Stimulated activated naive CD8-positive, alpha-beta T cell treated with anti-CD3 and anti-CD28 coated beads, Interleukin-15, Interleukin-2, amounts not matched to agents 100 ng/mL and 50 ng/mL, for 24 hours (primary cell): ENCODE data around the gene PTPN13.

Experiments
- H3K27ac Mint-ChIP-seq: one replicate; pipeline ENCODE4 v1.8.0; 2021; ENCODE audit warnings: mild to moderate bottlenecking, mixed read lengths
- H3K27me3 Mint-ChIP-seq: one replicate; pipeline ENCODE4 v1.8.0; 2021; ENCODE audit warnings: mixed read lengths
- H3K36me3 Mint-ChIP-seq: one replicate; pipeline ENCODE4 v1.8.0; 2021; ENCODE audit warnings: low read depth, mixed read lengths
- H3K4me1 Mint-ChIP-seq: one replicate; pipeline ENCODE4 v1.8.0; 2021; ENCODE audit warnings: low read depth, mixed read lengths
- H3K4me3 Mint-ChIP-seq: one replicate; pipeline ENCODE4 v1.8.0; 2021; ENCODE audit warnings: mild to moderate bottlenecking, mixed read lengths
- H3K9me3 Mint-ChIP-seq: one replicate; pipeline ENCODE4 v1.8.0; 2021; ENCODE audit warnings: mixed read lengths

Gene PTPN13

GRCh38 chr4:86611757-86612156 is 17.6 kb downstream of the PTPN13 start:
- no peaks in the 10 kb centered on the region for H3K4me1 Mint-ChIP-seq
- peaks cover 2% of the 10 kb centered on the region for H3K9me3 Mint-ChIP-seq
- H3K27ac Mint-ChIP-seq, result no peak overlapping the region
- H3K27me3 Mint-ChIP-seq, result peaks cover 10% of the 10 kb centered on the region
- no peaks in the 10 kb centered on the region for H3K36me3 Mint-ChIP-seq
- no peak overlapping the region for H3K4me3 Mint-ChIP-seq

- no peak overlapping the region for H3K27ac Mint-ChIP-seq
- no peaks in the 10 kb centered on the region for H3K36me3 Mint-ChIP-seq
- no peaks in the 10 kb centered on the region for H3K4me1 Mint-ChIP-seq
- H3K4me3 Mint-ChIP-seq, result no peak overlapping the region
- H3K27me3 Mint-ChIP-seq, result peaks cover 9% of the 10 kb centered on the region
- H3K9me3 Mint-ChIP-seq, result peaks cover 4% of the 10 kb centered on the region
Measured at GRCh38 chr4:86613734-86614133, 19.6 kb downstream of the PTPN13 start.

- Mint-ChIP-seq H3K27me3 (peaks cover 9% of the 10 kb centered on the region), H3K27ac (no peak overlapping the region), H3K9me3 (peaks cover 4% of the 10 kb centered on the region), H3K4me3 (no peak overlapping the region), H3K4me1 (no peaks in the 10 kb centered on the region), H3K36me3 (no peaks in the 10 kb centered on the region)
Measured at GRCh38 chr4:86614865-86615264, 20.8 kb downstream of the PTPN13 start.

GRCh38 chr4:86615501-86615900 is 21.4 kb downstream of the PTPN13 start:
- H3K36me3 Mint-ChIP-seq, result no peaks in the 10 kb centered on the region
- no peaks in the 10 kb centered on the region for H3K4me1 Mint-ChIP-seq
- peaks cover 4% of the 10 kb centered on the region for H3K9me3 Mint-ChIP-seq
- no peak overlapping the region for H3K27ac Mint-ChIP-seq
- no peak overlapping the region for H3K4me3 Mint-ChIP-seq
- peaks cover 9% of the 10 kb centered on the region for H3K27me3 Mint-ChIP-seq

GRCh38 chr4:86619656-86620055 is 25.5 kb downstream of the PTPN13 start:
- H3K9me3 Mint-ChIP-seq, result peaks cover 4% of the 10 kb centered on the region
- peaks cover 3% of the 10 kb centered on the region for H3K27me3 Mint-ChIP-seq
- no peaks in the 10 kb centered on the region for H3K36me3 Mint-ChIP-seq
- no peak overlapping the region for H3K27ac Mint-ChIP-seq
- H3K4me1 Mint-ChIP-seq, result no peaks in the 10 kb centered on the region
- no peak overlapping the region for H3K4me3 Mint-ChIP-seq

- Mint-ChIP-seq H3K4me3 (no peak overlapping the region), H3K27ac (no peak overlapping the region), H3K9me3 (peaks cover 4% of the 10 kb centered on the region), H3K36me3 (no peaks in the 10 kb centered on the region), H3K27me3 (peaks cover 3% of the 10 kb centered on the region), H3K4me1 (no peaks in the 10 kb centered on the region)
Measured at GRCh38 chr4:86621435-86621834, 27.3 kb downstream of the PTPN13 start.

- no peaks in the 10 kb centered on the region for H3K9me3 Mint-ChIP-seq
- no peak overlapping the region for H3K4me3 Mint-ChIP-seq
- H3K27me3 Mint-ChIP-seq, result no peaks in the 10 kb centered on the region
- no peaks in the 10 kb centered on the region for H3K36me3 Mint-ChIP-seq
- no peak overlapping the region for H3K27ac Mint-ChIP-seq
- H3K4me1 Mint-ChIP-seq, result no peaks in the 10 kb centered on the region
Measured at GRCh38 chr4:86626066-86626465, 32.0 kb downstream of the PTPN13 start.

- Mint-ChIP-seq H3K36me3 (no peaks in the 10 kb centered on the region), H3K9me3 (no peaks in the 10 kb centered on the region), H3K27ac (no peak overlapping the region), H3K27me3 (no peaks in the 10 kb centered on the region), H3K4me3 (no peak overlapping the region), H3K4me1 (no peaks in the 10 kb centered on the region)
Measured at GRCh38 chr4:86627462-86628135, 33.5 kb downstream of the PTPN13 start.

GRCh38 chr4:86630629-86631028 is 36.5 kb downstream of the PTPN13 start:
- Mint-ChIP-seq H3K27ac (no peak overlapping the region), H3K27me3 (no peaks in the 10 kb centered on the region), H3K4me3 (no peak overlapping the region), H3K4me1 (no peaks in the 10 kb centered on the region), H3K9me3 (no peaks in the 10 kb centered on the region), H3K36me3 (no peaks in the 10 kb centered on the region)

- Mint-ChIP-seq H3K36me3 (no peaks in the 10 kb centered on the region), H3K27ac (no peak overlapping the region), H3K4me3 (no peak overlapping the region), H3K4me1 (no peaks in the 10 kb centered on the region), H3K27me3 (no peaks in the 10 kb centered on the region), H3K9me3 (no peaks in the 10 kb centered on the region)
Measured at GRCh38 chr4:86631166-86631565, 37.1 kb downstream of the PTPN13 start.

- no peak overlapping the region for H3K4me3 Mint-ChIP-seq
- H3K27me3 Mint-ChIP-seq, result no peaks in the 10 kb centered on the region
- no peaks in the 10 kb centered on the region for H3K4me1 Mint-ChIP-seq
- no peak overlapping the region for H3K27ac Mint-ChIP-seq
- no peaks in the 10 kb centered on the region for H3K9me3 Mint-ChIP-seq
- no peaks in the 10 kb centered on the region for H3K36me3 Mint-ChIP-seq
Measured at GRCh38 chr4:86633854-86634253, 39.7 kb downstream of the PTPN13 start.

GRCh38 chr4:86640469-86640868 is 46.4 kb downstream of the PTPN13 start:
- no peak overlapping the region for H3K27ac Mint-ChIP-seq
- H3K4me1 Mint-ChIP-seq, result no peaks in the 10 kb centered on the region

GRCh38 chr4:86641516-86642090 is 47.5 kb downstream of the PTPN13 start:
- Mint-ChIP-seq H3K36me3 (no peaks in the 10 kb centered on the region), H3K27ac (no peak overlapping the region)

More at GRCh38 chr4:86640469-86640868, 46.4 kb downstream of the PTPN13 start:
- H3K36me3 Mint-ChIP-seq, result no peaks in the 10 kb centered on the region
- no peaks in the 10 kb centered on the region for H3K9me3 Mint-ChIP-seq
- no peak overlapping the region for H3K4me3 Mint-ChIP-seq
- peaks cover 4% of the 10 kb centered on the region for H3K27me3 Mint-ChIP-seq

GRCh38 chr4:86644892-86645291 is 50.8 kb downstream of the PTPN13 start:
- H3K4me3 Mint-ChIP-seq, result no peak overlapping the region
- H3K27ac Mint-ChIP-seq, result no peak overlapping the region
- no peaks in the 10 kb centered on the region for H3K36me3 Mint-ChIP-seq
- no peaks in the 10 kb centered on the region for H3K4me1 Mint-ChIP-seq
- peaks cover 4% of the 10 kb centered on the region for H3K27me3 Mint-ChIP-seq
- H3K9me3 Mint-ChIP-seq, result no peaks in the 10 kb centered on the region

More at GRCh38 chr4:86641516-86642090, 47.5 kb downstream of the PTPN13 start:
- H3K27me3 Mint-ChIP-seq, result peaks cover 4% of the 10 kb centered on the region
- H3K4me3 Mint-ChIP-seq, result no peak overlapping the region
- no peaks in the 10 kb centered on the region for H3K9me3 Mint-ChIP-seq
- H3K4me1 Mint-ChIP-seq, result no peaks in the 10 kb centered on the region

- Mint-ChIP-seq H3K27me3 (no peaks in the 10 kb centered on the region), H3K36me3 (no peaks in the 10 kb centered on the region)
Measured at GRCh38 chr4:86652332-86652932, 58.3 kb downstream of the PTPN13 start.

More at GRCh38 chr4:86652332-86652932, 58.3 kb downstream of the PTPN13 start:
- peaks cover 17% of the 10 kb centered on the region for H3K9me3 Mint-ChIP-seq
- H3K27ac Mint-ChIP-seq, result no peak overlapping the region
- no peaks in the 10 kb centered on the region for H3K4me1 Mint-ChIP-seq
- no peak overlapping the region for H3K4me3 Mint-ChIP-seq
